HG03280 (cell line): ENCODE results near the gene HIVEP3.
"Not testable (repeated sequence)": the region's sequence is repeated elsewhere in the genome, so short reads cannot be mapped to it uniquely, and the experiment has no call there.

Experiments used
- ATAC-seq: cut with Tn5 transposase; IDR thresholded peaks from one replicate; pipeline ENCODE4 v1.9.1; 2021; ENCODE audit warnings: mild to moderate bottlenecking, moderate library complexity; ENCODE audit not compliant: unreplicated experiment

Gene HIVEP3

DNA sequence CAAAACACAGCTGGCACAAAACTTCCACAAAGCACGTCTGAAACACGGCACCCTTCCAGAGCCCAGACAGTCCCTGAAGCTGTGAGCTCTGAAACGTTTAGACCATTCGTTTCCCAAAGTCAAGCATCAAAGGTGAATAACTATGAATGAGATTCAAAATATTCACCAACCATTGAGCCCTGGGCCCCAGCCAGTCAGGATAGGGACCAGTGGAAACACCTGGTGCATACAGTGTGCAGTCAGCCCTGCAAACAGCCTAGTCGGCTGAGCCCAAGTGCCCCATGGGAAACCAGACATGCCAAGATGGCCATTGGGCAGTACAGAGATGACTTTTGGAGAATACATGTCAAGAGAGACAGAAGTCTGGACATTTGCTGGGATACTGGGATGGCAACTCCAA is 343.9 kb downstream of the HIVEP3 start:
- no peak for ATAC-seq

DNA sequence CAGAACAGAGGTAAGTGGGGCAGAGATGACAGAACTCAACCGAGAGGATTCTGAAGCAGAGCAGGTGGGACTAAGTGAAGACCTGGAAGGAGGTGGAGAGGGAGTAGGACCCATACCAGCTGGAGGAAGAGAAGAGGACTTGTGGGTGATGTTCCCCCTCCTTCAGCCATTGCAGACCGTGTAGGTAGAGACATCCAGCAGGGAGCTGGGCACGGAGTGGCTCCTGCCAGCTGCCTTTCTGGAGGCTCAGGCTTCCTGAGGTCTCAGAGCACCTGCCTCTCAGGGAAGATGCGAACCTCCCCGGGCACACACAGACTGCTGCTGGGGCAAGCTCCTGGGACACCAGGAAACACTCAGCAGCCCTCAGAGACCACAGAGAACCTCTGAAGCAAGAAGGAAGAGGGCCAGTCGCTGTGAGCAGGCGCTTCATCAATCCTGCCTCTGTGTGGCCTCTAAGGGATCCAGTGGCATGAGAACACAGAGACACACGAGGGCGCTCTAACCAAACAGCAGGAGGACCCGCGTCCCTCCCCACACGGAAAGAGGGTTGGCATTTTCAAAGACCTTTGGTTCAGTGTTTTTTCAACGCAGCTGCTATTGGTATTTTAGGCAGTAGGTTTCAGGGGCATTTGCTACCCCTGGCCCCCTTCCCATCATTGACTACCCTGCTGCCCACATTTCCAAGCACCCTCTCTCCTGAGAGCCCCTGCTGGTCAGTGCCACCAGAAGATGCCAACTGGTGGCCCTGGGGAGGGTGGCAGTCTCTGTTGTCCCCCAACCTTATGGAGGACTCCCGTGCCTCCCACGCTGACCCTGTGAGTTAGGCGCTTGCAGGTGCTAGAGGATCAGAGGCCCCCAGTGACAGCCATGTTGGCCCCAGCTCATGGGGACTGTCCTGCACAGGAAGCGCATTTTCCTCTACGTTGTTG is 344.7 kb downstream of the HIVEP3 start:
- ATAC-seq, result peak; percentile 60

DNA sequence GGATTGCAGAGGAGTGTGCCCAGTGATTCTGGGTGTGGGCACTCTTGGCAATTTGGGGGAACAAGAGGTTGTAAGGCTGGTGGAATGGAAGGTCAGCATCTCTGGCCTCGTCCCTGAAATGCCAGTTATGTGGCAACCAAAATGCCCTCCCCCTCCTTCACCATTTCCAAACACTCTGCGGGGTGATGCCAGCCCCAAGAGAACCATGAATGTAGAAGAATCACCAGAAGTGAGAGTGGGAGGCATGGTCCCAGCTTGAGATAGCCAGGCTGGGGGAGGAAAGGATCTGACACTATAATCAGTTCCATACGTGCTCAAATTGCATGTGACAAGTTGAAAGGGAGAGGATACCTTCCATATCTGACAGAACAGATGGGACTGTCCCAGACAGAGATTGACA is 345.5 kb downstream of the HIVEP3 start:
- no peak for ATAC-seq

DNA sequence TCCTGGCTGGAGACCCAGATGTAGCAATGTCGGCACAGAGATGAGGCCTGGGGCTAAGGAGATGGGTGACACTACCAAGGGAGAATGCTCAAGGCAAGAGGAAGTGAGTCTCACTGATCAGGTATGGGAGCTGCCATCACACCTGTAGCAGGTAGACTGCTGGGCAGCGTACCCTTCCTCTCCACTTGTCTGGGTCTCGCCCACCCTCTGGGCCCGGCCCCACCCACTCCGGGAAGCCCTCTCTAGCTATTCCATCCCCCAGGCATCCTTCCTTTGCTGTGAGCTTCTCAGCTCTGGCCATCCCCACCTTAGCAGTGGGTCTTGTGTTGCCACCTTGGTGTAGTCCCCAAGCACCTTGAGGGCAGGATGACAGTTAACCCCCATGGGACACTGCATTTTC is 346.5 kb downstream of the HIVEP3 start:
- ATAC-seq, result no peak

DNA sequence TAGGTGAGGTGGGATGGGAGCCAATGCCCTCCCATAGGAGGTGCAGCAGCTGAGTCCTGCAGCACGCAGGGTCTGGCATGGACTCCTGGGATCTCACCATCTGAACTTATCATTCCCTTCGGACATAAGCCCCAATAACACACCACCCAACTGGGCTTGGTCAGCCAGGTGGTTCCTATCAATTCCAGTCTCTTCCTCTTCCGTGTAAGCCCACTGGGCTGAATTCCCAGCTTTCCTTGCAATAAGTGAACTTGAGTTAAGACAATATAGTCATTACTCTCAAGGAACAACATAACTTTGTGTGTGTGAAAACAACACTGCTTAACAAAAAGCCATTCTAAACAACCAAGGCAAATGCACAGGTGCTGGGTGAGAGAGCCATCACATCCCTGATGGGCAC is 347.7 kb downstream of the HIVEP3 start:
- ATAC-seq, result no peak

DNA sequence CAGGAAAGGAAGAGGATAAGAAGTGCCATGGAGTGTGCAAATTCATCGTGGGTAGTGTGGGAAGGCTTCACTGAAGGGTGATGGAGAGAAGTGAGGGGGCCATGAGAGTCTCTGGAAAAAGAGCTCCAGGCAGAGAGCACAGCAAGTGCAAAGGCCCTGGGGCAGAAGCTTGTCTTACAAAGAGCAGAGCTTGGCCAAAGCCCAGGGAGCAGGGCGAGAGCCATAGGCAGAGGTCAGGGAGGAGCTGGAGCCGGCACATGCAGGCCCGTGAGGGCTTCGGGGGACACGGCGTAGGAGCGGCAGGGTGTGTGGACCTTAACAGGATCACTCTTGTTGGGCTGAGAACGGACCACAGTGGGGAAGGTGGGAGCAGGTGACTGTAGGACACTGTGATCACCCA is 350.5 kb downstream of the HIVEP3 start:
- ATAC-seq, result no peak

DNA sequence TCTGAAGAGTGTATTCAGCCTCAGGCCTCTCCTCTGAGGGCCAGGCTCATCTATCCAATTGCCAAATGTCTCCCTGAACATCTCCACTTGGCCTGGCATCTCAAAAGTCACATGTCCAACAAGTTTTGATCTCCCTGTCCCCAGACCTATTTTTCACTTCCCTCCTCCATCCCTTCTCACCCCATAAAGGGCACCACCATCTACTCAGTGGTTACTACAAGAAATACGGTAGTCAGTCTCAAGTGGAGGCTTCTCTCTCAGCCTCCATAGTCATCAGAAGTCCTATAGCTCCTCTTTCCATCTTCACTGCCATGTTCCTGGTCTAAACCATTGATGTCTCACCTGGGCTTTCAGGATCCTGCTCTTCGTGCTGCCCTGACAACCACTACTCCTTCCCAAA is 351.8 kb downstream of the HIVEP3 start:
- no peak for ATAC-seq

DNA sequence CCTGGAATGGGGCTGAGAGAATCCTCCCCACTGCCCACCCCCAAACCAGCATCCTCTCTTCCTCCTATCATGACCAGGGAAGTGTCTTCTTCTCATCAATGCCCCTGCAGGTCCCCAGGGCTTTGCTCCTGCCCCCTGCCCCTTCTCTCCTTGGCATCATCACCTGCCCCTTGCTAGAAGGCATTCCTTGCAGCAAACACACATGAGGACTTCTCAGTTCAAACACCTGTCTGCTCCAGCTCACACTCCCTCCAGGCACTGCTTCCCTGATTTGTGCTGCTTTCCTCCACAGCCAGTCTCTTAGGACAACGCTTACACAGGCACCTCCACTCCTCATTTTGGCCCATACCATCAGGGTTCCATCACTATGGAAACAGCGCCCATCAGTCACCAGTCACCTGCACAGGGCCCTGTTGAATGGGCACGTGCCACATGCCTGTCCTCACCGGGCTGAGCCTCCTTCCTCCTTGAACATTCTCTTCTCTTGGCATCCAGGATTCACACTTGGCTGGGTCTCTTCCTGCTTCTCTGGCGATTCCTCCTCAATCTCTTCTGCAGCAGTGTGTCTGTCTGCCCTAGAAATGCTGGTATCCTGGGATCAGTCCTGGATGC is 352.3 kb downstream of the HIVEP3 start:
- no peak for ATAC-seq

DNA sequence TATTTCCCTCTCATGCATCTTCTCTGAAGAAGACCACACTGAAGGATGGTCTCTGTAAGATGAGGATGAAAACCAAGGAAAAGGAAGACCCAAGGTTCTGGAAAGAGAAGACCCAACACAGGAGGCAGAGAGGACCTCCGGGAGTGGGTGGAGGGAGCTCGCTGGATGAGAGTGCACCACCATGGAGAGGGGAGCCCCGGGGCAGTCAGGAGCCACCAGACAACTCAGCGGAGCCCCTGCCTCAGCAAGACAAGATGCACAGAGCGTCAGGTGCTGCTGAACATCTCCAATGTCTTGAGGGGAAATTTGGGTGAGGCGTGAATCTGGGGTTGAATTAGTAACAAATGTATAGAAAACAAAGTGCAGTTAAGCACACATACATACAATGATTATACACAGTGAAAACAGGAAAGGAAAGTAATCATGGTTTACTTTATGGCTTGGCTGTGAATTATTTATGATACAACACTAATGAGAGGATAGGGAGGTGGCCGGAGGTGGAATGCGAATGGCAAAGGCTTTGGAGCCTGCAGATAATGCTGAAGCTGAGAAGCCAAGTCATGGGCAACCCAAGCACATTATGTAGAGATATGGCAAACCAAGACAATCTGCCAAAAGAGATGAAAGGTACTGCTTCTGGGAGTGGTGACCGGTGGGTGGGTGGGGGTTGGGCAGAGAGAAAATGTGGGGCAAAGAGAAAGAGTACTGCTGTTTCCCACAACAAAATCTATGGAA is 353.8 kb downstream of the HIVEP3 start:
- ATAC-seq, result no peak

DNA sequence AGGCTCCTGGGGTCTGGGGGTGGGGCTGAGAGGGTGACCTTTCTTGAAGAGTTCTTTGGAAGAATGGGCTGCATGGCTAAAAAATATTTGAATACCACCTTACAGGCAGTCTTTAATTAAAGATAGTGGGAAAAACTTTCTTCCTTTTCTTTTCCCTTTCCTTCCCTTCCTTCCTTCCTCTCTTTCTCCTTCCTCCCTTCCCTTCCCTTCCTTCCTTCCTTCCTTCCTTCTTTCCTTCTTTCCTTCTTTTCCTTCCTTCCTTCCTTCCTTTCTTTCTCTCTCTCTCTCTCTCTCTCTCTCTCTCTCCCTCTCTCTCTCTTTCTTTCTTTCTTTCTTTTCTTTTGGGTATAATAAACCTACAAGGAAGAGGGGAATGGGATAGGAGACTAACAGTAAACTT is 356.4 kb downstream of the HIVEP3 start:
- no peak for ATAC-seq

DNA sequence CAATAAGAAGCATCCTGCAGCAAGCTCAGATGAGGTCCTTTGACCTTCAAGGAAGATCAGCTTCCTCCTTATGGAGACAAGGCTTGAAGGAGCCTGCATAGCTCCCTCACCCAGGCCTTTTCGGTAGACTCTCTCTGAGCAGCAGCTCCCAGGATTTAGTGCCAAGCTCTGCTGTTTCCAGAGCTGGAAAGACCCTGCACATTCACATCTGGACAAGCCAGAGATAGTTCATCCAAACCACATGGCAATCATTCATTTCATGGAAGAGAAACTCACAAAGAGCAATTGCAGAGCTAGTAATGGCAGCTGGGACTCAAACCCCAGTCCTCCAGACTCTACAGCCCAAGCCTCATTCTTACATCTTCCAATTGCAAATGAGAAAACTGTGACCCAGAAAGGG is 357.8 kb downstream of the HIVEP3 start:
- no peak for ATAC-seq

DNA sequence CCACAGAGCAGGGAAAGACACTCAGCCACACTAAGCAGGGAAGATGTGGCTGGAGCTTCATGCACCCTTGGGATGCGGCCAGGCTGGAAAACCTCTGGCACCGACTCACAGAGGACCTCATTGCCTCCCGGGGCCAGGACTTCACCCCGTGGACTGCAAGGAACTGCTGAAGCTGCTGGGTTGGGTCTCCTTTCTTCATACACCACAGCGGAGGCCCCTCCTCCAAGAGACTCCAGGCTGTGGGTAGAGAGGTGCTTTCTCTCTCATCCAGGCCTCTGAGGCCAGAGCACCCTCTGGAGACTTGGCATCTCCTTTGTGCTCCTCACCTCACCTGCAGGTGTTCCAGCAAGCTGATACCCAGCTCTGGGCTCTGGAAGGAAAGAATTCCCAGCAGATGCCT is 358.2 kb downstream of the HIVEP3 start:
- no peak for ATAC-seq

DNA sequence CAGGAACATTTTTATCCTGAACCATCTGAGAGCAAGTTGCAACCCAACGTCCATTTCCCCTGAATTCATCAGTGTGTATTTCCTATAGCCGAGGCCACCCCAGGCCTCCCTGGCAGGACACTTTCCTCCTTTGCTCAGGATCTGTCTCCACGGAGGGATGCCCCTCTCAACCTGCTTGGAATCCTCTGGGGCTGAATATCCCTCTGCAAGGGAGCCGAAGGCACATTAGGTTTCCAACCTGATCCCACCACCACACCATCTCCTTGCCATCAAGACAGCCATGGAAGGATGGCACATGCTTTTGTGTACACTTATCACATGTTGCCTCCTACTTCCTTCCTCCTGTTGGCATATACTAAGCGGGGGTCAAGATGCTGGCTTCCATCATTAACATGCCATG is 359.4 kb downstream of the HIVEP3 start:
- no peak for ATAC-seq

DNA sequence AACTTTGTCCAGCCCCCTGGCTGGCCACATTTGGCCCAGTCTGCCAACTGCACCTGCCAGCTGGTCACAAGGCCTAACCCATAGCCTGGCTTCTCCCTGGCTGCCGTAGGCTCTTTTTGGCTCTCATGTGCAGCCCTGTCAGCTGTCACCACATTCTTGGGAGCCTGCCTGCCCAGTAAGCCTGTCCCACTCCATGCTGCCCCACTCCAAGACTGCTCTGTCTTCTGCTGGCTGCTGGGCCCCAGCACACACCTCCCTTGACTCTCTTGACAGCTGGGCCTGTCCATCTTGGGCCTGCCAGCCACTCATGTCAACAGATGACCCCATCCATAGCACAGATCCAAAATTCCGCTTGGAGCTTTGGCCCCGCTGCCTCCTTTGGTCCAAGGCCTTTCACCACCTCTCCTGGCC is 360.0 kb downstream of the HIVEP3 start:
- no peak for ATAC-seq

DNA sequence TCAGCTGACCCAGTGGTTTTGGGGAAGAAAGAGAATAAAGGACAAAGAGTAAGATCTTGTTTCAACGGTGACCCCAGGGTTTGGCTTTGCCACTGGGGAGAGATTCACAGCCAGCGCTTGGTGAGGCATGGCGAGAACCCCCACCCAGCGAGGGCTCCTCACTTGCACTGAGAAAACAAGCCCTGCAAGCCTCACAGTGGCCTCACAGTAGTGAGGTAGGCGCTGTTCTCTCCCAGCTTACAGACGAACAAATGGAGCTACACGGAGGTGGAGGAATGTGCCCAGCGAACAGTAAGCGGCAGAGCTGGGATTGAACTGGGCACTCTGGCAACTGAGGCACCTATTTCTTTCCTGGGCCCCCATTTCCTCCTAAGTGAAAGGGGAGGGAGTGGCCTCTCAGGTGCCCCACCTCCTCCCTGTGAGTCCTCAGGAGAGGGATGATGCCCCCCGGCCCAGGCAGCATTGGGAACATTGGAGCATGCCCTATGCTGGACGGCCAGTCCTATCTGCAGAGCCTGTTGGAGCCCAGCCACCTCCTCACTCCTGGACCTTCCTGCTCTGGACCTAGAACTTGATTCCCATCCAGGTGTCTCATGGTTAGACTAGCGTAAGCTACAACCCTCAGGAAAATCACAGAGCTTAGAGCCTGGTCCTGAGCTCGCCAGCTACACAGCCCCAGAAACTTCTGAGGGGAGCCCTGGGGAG is 360.8 kb downstream of the HIVEP3 start:
- ATAC-seq, result no peak

DNA sequence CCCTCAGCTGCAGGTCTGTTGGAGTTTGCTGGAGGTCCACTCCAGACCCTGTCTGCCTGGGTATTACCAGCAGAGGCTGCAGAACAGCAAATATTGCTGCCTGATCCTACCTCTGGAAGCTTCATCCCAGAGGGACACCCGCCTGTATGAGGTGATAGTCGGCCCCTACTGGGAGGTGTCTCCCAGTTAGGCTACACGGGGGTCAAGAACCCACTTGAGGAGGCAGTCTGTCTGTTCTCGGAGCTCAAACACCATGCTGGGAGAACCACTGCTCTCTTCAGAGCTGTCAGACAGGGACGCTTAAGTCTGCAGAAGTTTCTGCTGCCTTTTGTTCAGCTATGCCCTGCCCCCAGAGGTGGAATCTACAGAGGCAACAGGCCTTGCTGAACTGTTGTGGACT is 364.0 kb downstream of the HIVEP3 start:
- not testable (repeated sequence) for ATAC-seq

DNA sequence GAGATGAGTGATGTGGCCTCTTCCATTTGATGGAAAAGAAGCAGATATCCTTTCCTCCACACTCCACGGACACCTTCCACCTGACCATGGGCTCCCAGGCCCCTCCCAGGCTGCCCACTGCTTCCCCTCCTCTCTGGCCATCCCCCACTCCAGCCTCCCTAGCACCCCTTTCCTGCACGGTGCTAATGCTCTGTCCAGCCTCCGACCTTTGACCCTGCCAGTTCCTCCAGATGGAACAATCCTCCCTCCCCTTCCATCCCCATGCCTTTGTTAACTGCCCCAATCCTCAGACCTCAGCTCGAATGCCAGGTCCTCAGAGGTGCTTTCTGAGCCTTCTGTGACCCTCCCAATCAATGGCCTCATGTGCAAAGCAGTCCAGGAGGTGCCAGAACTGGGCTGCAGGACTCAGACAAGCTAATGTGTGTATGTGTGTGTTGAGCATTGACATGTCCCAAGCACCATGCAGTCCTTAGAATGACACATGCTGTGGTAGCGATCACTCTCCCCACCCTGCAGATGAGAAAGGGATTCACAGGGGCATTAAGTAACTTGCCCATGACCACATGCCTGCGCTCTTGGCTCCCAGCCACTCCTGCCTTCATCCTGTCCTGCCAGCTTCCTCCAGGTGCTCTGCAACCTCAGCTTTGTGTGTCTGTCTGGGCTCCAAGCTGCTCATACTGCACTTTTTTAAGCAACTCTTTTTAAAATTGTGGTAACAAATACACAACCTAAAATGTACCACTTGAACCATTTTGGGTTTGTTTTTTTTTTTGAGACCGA is 370.8 kb downstream of the HIVEP3 start:
- ATAC-seq, result no peak

DNA sequence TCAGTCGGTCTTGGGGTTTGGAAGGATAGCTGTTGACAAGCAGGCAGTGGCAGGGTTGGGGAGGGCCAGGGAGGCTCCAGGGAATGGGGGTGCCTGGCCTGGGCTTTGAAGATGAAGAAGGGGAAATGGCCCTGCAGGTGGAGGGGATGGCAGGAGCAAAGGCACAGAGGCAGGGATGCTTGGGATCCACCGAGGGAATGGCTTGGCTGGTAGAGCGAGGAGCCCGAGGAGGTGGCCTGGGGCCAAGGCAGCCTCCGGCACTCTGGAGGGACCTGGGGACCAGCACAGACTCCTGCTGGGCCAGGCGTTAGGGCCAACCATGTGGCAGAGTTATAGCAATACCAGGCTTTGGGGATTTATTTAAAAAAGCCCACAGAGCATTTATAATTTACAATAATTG is 371.4 kb downstream of the HIVEP3 start:
- no peak for ATAC-seq

DNA sequence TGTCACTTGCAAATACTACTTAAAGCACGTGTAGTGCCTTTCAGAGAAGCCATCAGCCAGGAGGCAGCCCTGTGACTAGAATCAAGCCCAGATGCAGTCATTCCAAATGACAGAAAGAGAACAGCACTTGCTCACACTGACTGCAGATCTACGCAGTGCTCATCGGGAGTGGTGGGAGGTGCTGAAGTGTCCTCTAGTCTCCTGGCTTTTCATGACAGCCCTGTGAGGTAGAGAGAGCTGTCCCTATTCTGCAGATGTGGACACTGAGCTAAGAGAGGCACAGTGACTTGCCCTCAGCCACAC is 371.9 kb downstream of the HIVEP3 start:
- no peak for ATAC-seq

DNA sequence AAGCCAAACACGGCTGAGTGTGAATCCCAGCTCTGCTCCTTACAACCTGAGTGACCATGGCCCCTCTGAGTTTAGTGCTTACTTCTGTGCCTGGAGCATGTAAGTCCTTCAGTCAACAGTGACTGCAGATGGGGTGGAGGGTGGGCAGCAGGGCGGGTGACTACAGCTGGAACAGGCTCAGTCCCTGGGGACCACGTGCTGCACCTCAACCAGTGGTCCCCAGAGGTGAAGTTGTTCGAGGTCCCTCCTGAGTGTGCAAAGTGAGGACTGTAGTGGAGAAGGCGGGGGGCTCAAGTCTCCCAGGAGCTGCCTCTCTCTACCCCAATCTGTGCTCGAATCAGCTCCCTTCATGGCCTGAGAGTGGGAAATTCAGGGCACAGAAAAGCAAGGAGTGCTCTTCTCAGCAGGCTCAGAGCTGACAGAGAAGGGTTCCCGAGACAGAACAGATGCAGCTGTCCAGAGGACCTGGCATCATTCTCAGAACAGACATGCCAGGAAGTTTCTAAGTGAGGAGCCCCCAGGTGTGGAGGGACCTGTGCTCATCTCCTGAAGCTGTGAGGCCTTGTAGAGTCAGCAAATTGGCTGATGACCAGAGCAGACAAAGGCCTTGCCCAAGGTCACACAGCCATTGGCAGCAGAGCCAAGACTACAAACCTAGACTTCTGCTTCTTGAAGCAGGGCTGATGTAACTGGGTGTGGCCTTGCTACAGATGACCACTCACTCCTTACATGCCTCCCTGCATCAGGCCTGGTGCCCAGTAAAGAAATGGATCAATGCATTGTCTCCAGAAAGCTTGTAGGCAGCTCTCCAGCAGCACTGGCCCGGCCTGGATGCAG is 372.5 kb downstream of the HIVEP3 start:
- ATAC-seq, result no peak
